ENCODE data around the gene GPR143.
A peak's percentile ranks its signal among the peaks of the same experiment; 100 is the strongest.

Gene GPR143

GRCh38 chrX:9785944-9786797 is 20.5 kb upstream of the GPR143 start, which contains the start of gene SHROOM2:
Gene SHROOM2, plus strand, starts transcription at chrX:9786429. Its CDS starts 117 bp downstream, at chrX:9786546.
- no peaks in the 10 kb centered on the region for H3K9me3 ChIP-seq (ENCODE audit: insufficient read depth, low read length)
- no peak within 1 kb of the TSS for H3K4me2 ChIP-seq (ENCODE audit: low read length)
- no peak within 1 kb of the TSS for H3K27ac ChIP-seq (ENCODE audit: low read length)
- no peak within 1 kb of the TSS for H3K9ac ChIP-seq (ENCODE audit: low read length)
- no peak within 1 kb of the TSS for H3K4me3 ChIP-seq (ENCODE audit: low read length)
- H4K20me1 ChIP-seq (ENCODE audit: insufficient read depth, low read length): no peaks in the 10 kb centered on the region
- TF ChIP-seq EZH2phosphoT487 (IDR thresholded peaks at IDR 0.05; ENCODE audit: low read depth) (no peak), CTCF (IDR thresholded peaks at IDR 0.05; ENCODE audit: low read depth, low read length) (no peak)
- H3K36me3 ChIP-seq (replicated peaks; ENCODE audit: low read depth, low read length): no peaks in the 10 kb centered on the region
- no peak within 1 kb of the TSS for H2AFZ ChIP-seq (ENCODE audit: low read depth, low read length)
- H3K79me2 ChIP-seq (ENCODE audit: low read length): no peaks in the 10 kb centered on the region
- H3K27me3 ChIP-seq (ENCODE audit: low read depth, low read length): no peaks in the 10 kb centered on the region
- no peaks in the 10 kb centered on the region for H3K4me1 ChIP-seq (ENCODE audit: low read length)

GRCh38 chrX:9785254-9785943 is 19.8 kb upstream of the GPR143 start:
- H3K9ac ChIP-seq (ENCODE audit: low read length): no peak overlapping the region
- no peak overlapping the region for H3K4me2 ChIP-seq (ENCODE audit: low read length)

GRCh38 chrX:9784332-9784731 is 18.7 kb upstream of the GPR143 start:
- H3K79me2 ChIP-seq (ENCODE audit: low read length): no peaks in the 10 kb centered on the region
- no peak overlapping the region for H2AFZ ChIP-seq (ENCODE audit: low read depth, low read length)
- H3K4me2 ChIP-seq (ENCODE audit: low read length): no peak overlapping the region
- H3K4me1 ChIP-seq (ENCODE audit: low read length): no peaks in the 10 kb centered on the region
- no peak overlapping the region for H3K4me3 ChIP-seq (ENCODE audit: low read length)
- no peak overlapping the region for H3K9ac ChIP-seq (ENCODE audit: low read length)
- TF ChIP-seq EZH2phosphoT487 (IDR thresholded peaks at IDR 0.05; ENCODE audit: low read depth) (no peak), CTCF (IDR thresholded peaks at IDR 0.05; ENCODE audit: low read depth, low read length) (no peak)
- no peak overlapping the region for H3K27ac ChIP-seq (ENCODE audit: low read length)
- H3K9me3 ChIP-seq (ENCODE audit: insufficient read depth, low read length): no peaks in the 10 kb centered on the region
- H3K27me3 ChIP-seq (ENCODE audit: low read depth, low read length): no peaks in the 10 kb centered on the region
- no peaks in the 10 kb centered on the region for H3K36me3 ChIP-seq (replicated peaks; ENCODE audit: low read depth, low read length)
- no peaks in the 10 kb centered on the region for H4K20me1 ChIP-seq (ENCODE audit: insufficient read depth, low read length)

More at GRCh38 chrX:9785254-9785943, 19.8 kb upstream of the GPR143 start:
- Histone ChIP-seq H3K27me3 (ENCODE audit: low read depth, low read length) (no peaks in the 10 kb centered on the region), H3K4me1 (ENCODE audit: low read length) (no peaks in the 10 kb centered on the region), H2AFZ (ENCODE audit: low read depth, low read length) (no peak overlapping the region), H3K9me3 (ENCODE audit: insufficient read depth, low read length) (no peaks in the 10 kb centered on the region), H3K36me3 (replicated peaks; ENCODE audit: low read depth, low read length) (no peaks in the 10 kb centered on the region), H4K20me1 (ENCODE audit: insufficient read depth, low read length) (no peaks in the 10 kb centered on the region), H3K4me3 (ENCODE audit: low read length) (no peak overlapping the region), H3K79me2 (ENCODE audit: low read length) (no peaks in the 10 kb centered on the region), H3K27ac (ENCODE audit: low read length) (no peak overlapping the region)
- TF ChIP-seq CTCF (IDR thresholded peaks at IDR 0.05; ENCODE audit: low read depth, low read length) (no peak), EZH2phosphoT487 (IDR thresholded peaks at IDR 0.05; ENCODE audit: low read depth) (no peak)

- H3K4me2 ChIP-seq (ENCODE audit: low read length): peak overlapping the region; percentile 51
- no peaks in the 10 kb centered on the region for H3K79me2 ChIP-seq (ENCODE audit: low read length)
These were observed 16.3 kb upstream of the GPR143 start for GRCh38 chrX:9781941-9782340.

More at GRCh38 chrX:9781941-9782340, 16.3 kb upstream of the GPR143 start:
- Histone ChIP-seq H3K27ac (ENCODE audit: low read length) (no peak overlapping the region), H3K27me3 (ENCODE audit: low read depth, low read length) (no peaks in the 10 kb centered on the region), H3K4me3 (ENCODE audit: low read length) (peak overlapping the region; percentile 45), H3K36me3 (replicated peaks; ENCODE audit: low read depth, low read length) (no peaks in the 10 kb centered on the region), H3K4me1 (ENCODE audit: low read length) (no peaks in the 10 kb centered on the region), H4K20me1 (ENCODE audit: insufficient read depth, low read length) (no peaks in the 10 kb centered on the region), H3K9me3 (ENCODE audit: insufficient read depth, low read length) (no peaks in the 10 kb centered on the region), H2AFZ (ENCODE audit: low read depth, low read length) (no peak overlapping the region), H3K9ac (ENCODE audit: low read length) (no peak overlapping the region)
- TF ChIP-seq CTCF (IDR thresholded peaks at IDR 0.05; ENCODE audit: low read depth, low read length): no peak
- no peak for TF ChIP-seq EZH2phosphoT487 (IDR thresholded peaks at IDR 0.05; ENCODE audit: low read depth)
